WI38 (cell line): ENCODE measurements around the gene TTPAL.
A peak's percentile ranks its signal among the peaks of the same experiment; 100 is the strongest.

Experiments used
- H3K4me3 ChIP-seq: 2 replicates; pipeline ENCODE4 v1.5.1; 2011; ENCODE audit warnings: low read depth, mild to moderate bottlenecking, control low read depth, low read length
- TF ChIP-seq, protein P1 (sequence below): IDR thresholded peaks from 2 replicates; pipeline ENCODE4 v1.5.1; 2012; ENCODE audit warnings: low read depth, mild to moderate bottlenecking, control low read depth, low read length

Gene TTPAL

GRCh38 chr20:44475694-44476560 is at the start of gene TTPAL:
Gene TTPAL, plus strand, starts transcription at chr20:44475874. Its CDS starts 4,126 bp downstream, at chr20:44480000.
- TF ChIP-seq, protein P1, sequence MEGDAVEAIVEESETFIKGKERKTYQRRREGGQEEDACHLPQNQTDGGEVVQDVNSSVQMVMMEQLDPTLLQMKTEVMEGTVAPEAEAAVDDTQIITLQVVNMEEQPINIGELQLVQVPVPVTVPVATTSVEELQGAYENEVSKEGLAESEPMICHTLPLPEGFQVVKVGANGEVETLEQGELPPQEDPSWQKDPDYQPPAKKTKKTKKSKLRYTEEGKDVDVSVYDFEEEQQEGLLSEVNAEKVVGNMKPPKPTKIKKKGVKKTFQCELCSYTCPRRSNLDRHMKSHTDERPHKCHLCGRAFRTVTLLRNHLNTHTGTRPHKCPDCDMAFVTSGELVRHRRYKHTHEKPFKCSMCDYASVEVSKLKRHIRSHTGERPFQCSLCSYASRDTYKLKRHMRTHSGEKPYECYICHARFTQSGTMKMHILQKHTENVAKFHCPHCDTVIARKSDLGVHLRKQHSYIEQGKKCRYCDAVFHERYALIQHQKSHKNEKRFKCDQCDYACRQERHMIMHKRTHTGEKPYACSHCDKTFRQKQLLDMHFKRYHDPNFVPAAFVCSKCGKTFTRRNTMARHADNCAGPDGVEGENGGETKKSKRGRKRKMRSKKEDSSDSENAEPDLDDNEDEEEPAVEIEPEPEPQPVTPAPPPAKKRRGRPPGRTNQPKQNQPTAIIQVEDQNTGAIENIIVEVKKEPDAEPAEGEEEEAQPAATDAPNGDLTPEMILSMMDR, result peak; percentile 21; the same call in 1 of the 2 replicates
- peak within 1 kb of the TSS; percentile 92 for H3K4me3 ChIP-seq

GRCh38 chr20:44425923-44426322 is 49.8 kb upstream of the TTPAL start:
- TF ChIP-seq, protein P1, result no peak
- H3K4me3 ChIP-seq, result no peak overlapping the region

- TF ChIP-seq, protein P1, result no peak
- H3K4me3 ChIP-seq, result no peak overlapping the region
These were observed 48.5 kb upstream of the TTPAL start for GRCh38 chr20:44426879-44427790.

DNA sequence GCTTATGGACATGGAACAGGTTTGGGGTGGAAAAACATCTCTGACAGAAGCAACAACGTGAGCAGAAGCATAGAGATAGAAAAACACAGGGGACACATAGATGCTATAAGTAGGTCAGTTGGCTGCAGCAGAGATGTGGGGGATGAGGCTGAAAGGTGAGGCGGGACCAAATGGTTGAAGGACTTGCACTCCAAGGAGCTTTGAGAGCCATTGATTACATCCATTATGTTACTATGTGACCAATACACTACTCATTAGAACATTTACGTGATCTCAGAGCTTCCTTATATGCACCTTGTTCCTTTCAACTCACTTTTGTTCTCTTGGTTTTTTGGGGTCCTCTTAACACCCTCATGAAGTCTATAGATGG is 47.9 kb upstream of the TTPAL start:
- TF ChIP-seq, protein P1, result no peak
- no peak overlapping the region for H3K4me3 ChIP-seq

DNA sequence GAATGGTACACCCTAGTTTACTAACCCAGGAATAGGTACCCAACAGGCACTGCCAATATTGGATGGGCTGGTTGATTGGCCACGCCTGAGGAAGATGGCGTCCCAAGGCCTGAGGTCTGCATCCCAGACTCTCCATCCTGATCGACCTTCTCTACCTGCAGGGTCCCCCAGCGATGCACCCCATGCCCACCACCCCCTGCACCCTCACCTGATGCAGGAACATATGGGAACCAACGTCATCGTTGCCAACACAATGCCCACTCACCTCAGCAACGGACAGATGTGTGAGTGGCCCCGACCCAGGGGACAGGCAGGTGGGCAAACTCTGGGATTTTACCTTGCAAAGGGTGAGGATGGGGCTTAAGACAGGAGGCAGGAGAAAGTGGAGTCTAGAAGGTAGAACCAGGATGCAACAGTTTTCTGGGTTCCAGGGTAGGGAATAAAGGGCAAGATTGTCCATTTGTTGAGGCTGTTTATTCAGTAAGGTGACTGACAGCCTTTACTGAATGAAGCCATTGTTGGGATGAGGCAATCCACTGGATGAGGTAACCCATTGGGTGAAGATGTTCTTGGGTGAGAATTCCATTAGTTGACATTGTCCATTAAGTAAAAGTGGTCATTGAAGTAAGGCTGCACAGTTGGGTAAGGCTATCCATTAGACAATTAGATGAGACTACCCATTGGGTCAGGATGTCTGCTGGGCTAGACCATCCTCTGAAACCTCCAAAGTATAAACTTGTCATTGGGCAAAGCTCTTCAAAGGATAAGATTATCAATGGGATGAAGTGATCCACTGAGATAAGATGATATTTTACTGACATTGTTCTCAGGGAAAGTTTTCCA is 47.3 kb upstream of the TTPAL start:
- TF ChIP-seq, protein P1, result no peak
- no peak overlapping the region for H3K4me3 ChIP-seq

GRCh38 chr20:44429017-44429339 is 46.7 kb upstream of the TTPAL start:
- no peak overlapping the region for H3K4me3 ChIP-seq
- TF ChIP-seq, protein P1, result no peak
